GM12878 (cell line): Measurements from ENCODE around the gene TUBB1.
"Not testable (repeated sequence)": the region's sequence is repeated elsewhere in the genome, so short reads cannot be mapped to it uniquely, and the experiment has no call there.

Experiments
- CHD2 ChIP-seq: IDR thresholded peaks from 2 replicates; pipeline ENCODE4 v1.6.1; 2011; ENCODE audit warnings: low read depth, low read length, improper control_type of control experiment, borderline replicate concordance
- ETV6 ChIP-seq, 2 experiments: fragments of 450-650 bp in 1 of 2; IDR thresholded peaks in 1 of 2; conservative IDR thresholded peaks in 1 of 2; 2 replicates each; pipeline ENCODE4 v1.6.1; 2014; ENCODE audit warnings: antibody characterized with exemption in 1 of 2, borderline replicate concordance in 1 of 2, low read depth in 1 of 2, mild to moderate bottlenecking in 1 of 2, moderate library complexity in 1 of 2
- KAT2A ChIP-seq: conservative IDR thresholded peaks from 2 replicates; pipeline ENCODE4 v1.6.1; 2011; ENCODE audit warnings: low read depth, low read length; ENCODE audit not compliant: control insufficient read depth
- KDM1A ChIP-seq: fragments of 200-600 bp; sonication (generic); IDR thresholded peaks from 2 replicates; pipeline ENCODE4 v1.6.1; 2016; ENCODE audit warnings: borderline replicate concordance
- POLR2A ChIP-seq: IDR thresholded peaks from 2 replicates; pipeline ENCODE4 v1.6.1; 2011; ENCODE audit warnings: low read depth, mild to moderate bottlenecking, low read length
- TAF1 ChIP-seq: IDR thresholded peaks from 2 replicates; pipeline ENCODE4 v1.6.1; 2011; ENCODE audit warnings: mild to moderate bottlenecking, low read depth, low read length, borderline replicate concordance
- ZNF24 ChIP-seq: fragments of 450-650 bp; IDR thresholded peaks from 2 replicates; pipeline ENCODE4 v1.6.1; 2017; ENCODE audit warnings: antibody characterized with exemption, mild to moderate bottlenecking
- ZNF622 ChIP-seq: fragments of 450-650 bp; IDR thresholded peaks from 2 replicates; pipeline ENCODE4 v1.6.1; 2017; ENCODE audit warnings: mild to moderate bottlenecking, inconsistent platforms
- TF ChIP-seq, protein P1 (sequence below), 3 experiments: IDR thresholded peaks in 2 of 3; conservative IDR thresholded peaks in 1 of 3; 2 replicates each; pipeline ENCODE4 v1.5.1; 2011; ENCODE audit warnings: low read depth in 3 of 3, low read length in 3 of 3, mild to moderate bottlenecking in 3 of 3, control low read depth in 2 of 3, moderate library complexity in 2 of 3, inconsistent platforms in 1 of 3, mixed read lengths in 1 of 3; ENCODE audit not compliant: control insufficient read depth in 2 of 3, insufficient read depth in 1 of 3; ENCODE audit errors: extremely low read depth in 1 of 3
- TF ChIP-seq, protein P2 (sequence below): IDR thresholded peaks from 2 replicates; pipeline ENCODE4 v1.6.1; 2012; ENCODE audit warnings: low read depth, low read length, improper control_type of control experiment

DNA sequence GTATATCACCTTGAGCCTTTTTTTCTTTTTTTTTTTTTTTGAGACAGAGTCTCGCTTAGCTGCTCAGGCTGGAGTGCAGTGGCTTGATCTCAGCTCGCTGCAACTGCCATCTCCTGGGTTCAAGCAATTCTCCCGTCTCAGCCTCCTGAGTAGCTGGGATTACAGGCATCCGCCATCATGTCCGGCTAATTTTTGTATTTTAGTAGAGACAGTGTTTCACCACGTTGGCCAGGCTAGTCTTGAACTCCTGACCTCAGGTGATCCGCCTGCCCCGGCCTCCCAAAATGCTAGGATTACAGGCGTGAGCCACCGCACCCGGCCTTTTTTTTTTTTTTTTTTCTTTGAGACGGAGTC, 36.1 kb upstream of the TUBB1 start:
- TF ChIP-seq ZNF24; KDM1A; KAT2A; ETV6 (conservative IDR thresholded peaks at IDR 0.05 in 1 of 2, IDR thresholded peaks at IDR 0.05 in 1 of 2; ENCODE audit: borderline replicate concordance in 1 of 2, low read depth in 1 of 2); POLR2A; CHD2; ZNF622; TAF1: not testable (repeated sequence)
- TF ChIP-seq, protein P1, sequence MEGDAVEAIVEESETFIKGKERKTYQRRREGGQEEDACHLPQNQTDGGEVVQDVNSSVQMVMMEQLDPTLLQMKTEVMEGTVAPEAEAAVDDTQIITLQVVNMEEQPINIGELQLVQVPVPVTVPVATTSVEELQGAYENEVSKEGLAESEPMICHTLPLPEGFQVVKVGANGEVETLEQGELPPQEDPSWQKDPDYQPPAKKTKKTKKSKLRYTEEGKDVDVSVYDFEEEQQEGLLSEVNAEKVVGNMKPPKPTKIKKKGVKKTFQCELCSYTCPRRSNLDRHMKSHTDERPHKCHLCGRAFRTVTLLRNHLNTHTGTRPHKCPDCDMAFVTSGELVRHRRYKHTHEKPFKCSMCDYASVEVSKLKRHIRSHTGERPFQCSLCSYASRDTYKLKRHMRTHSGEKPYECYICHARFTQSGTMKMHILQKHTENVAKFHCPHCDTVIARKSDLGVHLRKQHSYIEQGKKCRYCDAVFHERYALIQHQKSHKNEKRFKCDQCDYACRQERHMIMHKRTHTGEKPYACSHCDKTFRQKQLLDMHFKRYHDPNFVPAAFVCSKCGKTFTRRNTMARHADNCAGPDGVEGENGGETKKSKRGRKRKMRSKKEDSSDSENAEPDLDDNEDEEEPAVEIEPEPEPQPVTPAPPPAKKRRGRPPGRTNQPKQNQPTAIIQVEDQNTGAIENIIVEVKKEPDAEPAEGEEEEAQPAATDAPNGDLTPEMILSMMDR (IDR thresholded peaks at IDR 0.05 in 2 of 3, conservative IDR thresholded peaks at IDR 0.05 in 1 of 3; ENCODE audit: control insufficient read depth in 2 of 3, extremely low read depth in 1 of 3, insufficient read depth in 1 of 3, low read depth in 3 of 3, low read length in 3 of 3) = not testable (repeated sequence)
- TF ChIP-seq, protein P2, sequence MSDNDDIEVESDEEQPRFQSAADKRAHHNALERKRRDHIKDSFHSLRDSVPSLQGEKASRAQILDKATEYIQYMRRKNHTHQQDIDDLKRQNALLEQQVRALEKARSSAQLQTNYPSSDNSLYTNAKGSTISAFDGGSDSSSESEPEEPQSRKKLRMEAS = not testable (repeated sequence)
